RKO (cell line): Measurements from ENCODE around the gene TMSB4Y.

Source experiments
- DNase-seq: peaks from one replicate; pipeline ENCODE4 v3.0.0-alpha.2; 2016; ENCODE audit warnings: low spot score

Gene TMSB4Y

DNA sequence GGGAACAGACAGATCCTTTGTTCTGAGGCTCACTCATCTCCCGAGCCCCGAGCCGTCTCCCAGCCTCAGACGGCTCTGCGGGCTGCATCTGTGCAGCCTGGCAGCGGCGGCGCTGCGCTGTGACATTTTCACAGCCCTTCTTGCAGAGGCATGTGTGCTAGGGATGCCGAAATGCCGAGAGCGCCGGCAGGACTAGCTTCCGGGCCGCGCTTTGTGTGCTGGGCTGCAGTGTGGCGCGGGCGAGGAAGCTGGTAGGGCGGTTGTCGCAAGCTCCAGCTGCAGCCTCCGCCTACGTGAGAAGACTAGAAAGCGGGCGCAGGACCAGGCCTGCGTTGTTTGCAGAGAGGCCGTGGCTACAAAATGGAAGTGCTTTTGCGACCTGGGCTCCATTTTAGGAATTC is at the start of gene TMSB4Y:
Gene TMSB4Y (plus strand): TSS at position 332 of the 401 bp plus-strand sequence.
- no peak for DNase-seq

GRCh38 chrY:13664162-13664561 is 39.5 kb upstream of the TMSB4Y start:
- DNase-seq: no peak

DNA sequence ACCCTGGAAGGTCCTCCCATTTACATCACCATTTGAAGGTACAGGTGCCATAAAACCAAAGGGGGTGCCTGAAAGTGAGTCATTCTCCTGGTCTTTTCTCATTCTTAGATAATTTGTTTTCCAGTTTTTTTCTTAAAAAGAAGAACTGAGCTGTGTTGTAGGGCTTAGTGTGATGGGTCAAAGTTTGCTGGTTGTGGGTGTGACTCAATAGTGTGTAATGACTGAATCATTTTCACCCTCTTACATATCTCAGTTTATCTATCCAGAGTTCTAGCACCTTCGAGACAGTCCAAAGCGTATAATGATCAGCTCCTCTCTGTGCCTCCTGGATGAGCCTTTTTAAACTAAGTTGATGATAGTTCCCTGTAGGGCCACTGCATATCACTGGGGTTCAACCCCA is 32.6 kb upstream of the TMSB4Y start:
- DNase-seq: no peak

DNA sequence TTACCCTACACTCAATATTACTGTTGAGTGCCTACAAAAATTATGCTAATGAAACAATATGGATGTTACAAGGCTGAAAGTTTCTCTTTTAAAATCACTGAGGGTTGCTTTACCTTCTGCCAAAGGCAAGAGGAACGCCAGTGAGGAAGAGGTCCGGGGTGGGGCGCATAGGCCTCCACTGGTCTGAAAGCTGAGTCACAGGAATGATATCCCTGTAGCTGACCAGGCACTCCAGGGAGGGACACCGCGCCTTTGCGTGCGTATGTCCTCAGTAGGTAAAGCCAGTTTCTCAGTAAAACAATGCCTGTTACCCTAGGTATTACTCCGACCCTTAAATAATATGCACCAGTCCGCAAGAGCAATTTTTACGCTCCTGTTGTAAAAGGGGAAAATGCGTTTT is 1.4 kb upstream of the TMSB4Y start:
- no peak for DNase-seq

GRCh38 chrY:13704121-13704930 is 627 bp downstream of the TMSB4Y start:
- no peak for DNase-seq

GRCh38 chrY:13705197-13705596 is 1.5 kb downstream of the TMSB4Y start:
- no peak for DNase-seq

DNA sequence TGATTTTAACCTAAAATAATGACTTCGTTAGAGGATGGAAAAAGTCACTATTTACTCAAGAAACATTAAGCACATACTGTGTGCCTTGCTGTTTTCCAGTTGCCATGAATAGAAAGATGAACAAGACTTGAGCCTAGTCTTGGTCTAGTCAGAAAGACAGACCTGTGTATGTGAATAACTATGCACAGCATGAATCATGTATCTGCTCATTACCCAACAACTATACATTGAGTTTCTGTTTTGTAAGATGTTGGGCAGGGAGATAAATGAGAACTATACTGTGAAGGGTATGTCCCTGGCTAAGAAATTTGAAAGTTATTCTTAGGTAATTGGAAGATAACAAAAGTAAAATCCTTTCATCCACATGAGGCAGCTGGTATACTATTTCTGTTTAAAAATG is 4.3 kb downstream of the TMSB4Y start:
- DNase-seq: no peak

- DNase-seq: no peak
Measured at GRCh38 chrY:13718996-13719395, 15.3 kb downstream of the TMSB4Y start.

DNA sequence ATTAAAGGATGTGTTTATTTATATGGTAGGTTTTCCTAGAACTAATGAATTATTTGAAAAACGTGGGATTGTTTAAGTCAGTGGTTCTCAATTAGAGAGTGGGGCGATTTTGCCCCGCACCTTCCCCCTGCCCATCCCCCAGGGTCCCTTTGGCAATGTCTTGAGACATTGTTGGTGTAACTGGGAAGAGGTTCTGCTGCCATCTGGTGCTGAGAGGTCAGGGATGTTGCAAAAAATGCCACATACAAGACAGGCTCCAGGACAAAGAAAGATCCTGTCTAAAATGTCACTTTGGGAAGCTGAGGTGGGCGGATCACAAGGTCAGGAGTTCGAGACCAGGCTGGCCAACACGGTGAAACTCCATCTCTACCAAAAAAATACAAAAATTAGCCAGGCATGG is 25.8 kb downstream of the TMSB4Y start:
- DNase-seq: no peak

DNA sequence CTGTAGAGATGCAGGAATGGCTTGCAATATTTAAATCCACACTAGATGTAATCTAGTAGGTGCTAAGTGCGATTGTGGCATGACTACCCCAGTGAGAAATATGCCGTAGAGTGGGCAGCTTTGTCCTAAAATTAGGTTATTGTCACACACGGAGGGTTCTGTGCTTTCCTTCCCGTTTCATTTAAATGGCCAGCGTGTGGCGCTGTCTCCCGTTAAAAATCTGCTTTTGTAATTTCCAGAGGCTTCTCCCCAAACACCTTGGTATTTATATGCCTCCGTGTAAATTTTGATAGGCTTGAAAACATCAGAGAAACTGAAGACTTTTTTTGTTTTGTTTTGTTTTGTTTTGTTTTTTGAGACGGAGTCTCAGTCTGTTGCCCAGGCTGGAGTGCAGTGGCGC is 34.9 kb downstream of the TMSB4Y start:
- no peak for DNase-seq

- DNase-seq: no peak
Measured at GRCh38 chrY:13751289-13752071, 47.8 kb downstream of the TMSB4Y start.

DNA sequence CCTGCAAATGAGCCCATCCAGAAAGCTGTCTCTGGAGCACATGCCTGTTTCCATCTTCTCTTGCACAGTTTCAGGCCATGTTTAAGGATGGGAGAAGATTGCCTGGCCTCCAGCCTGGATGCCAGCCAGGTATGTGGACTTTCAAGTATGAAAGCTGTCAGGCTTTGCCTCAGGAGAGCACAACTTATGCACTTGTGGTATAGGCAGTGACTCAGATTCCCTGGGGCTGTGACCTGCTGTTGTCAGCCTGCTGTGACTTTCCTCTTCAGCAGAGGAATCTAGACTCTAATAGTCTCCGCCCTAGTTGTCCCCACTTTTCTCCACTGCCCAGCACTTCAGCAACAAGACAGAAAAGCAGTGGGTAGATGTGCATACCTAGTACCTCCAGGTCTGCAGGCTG is 51.0 kb downstream of the TMSB4Y start:
- no peak for DNase-seq
